ENCODE results near the gene TLL1. TPM values are rescaled to one million over a fixed set of nuclear protein-coding genes. Genes with fewer than 3 reads are reported as not detected.

The TLL1 gene
- total RNA-seq, 2 experiments from 2014 or later = 0.44 to 3.9 TPM

- H3K27ac ChIP-seq (ENCODE audit: low read depth, low read length, poor library complexity, severe bottlenecking) = no peak overlapping the region
- ChIA-PET POLR2A (interaction anchor here (0.6 kb wide), 1 partner anchor 345 kb away, joined by 3 read pairs; no protein-coding TSS in a partner anchor), CTCF (ENCODE audit: unreplicated experiment) (no interaction called here)
- no peak overlapping the region for H3K4me3 ChIP-seq (ENCODE audit: low read depth, low read length, poor library complexity, severe bottlenecking)
- no peaks in the 10 kb centered on the region for H3K9me2 ChIP-seq (ENCODE audit: insufficient read depth, low read length)
- DNase-seq (ENCODE audit: low spot score) = no peak
- no peak overlapping the region for H3K4me2 ChIP-seq (ENCODE audit: low read length)
- no peaks in the 10 kb centered on the region for H3K79me2 ChIP-seq (ENCODE audit: insufficient read depth, low read depth, low read length)
- no peaks in the 10 kb centered on the region for H4K20me1 ChIP-seq (ENCODE audit: insufficient read depth, low read length)
- H3K36me3 ChIP-seq (ENCODE audit: insufficient read depth, low read length) = no peaks in the 10 kb centered on the region
- TF ChIP-seq, protein P1, sequence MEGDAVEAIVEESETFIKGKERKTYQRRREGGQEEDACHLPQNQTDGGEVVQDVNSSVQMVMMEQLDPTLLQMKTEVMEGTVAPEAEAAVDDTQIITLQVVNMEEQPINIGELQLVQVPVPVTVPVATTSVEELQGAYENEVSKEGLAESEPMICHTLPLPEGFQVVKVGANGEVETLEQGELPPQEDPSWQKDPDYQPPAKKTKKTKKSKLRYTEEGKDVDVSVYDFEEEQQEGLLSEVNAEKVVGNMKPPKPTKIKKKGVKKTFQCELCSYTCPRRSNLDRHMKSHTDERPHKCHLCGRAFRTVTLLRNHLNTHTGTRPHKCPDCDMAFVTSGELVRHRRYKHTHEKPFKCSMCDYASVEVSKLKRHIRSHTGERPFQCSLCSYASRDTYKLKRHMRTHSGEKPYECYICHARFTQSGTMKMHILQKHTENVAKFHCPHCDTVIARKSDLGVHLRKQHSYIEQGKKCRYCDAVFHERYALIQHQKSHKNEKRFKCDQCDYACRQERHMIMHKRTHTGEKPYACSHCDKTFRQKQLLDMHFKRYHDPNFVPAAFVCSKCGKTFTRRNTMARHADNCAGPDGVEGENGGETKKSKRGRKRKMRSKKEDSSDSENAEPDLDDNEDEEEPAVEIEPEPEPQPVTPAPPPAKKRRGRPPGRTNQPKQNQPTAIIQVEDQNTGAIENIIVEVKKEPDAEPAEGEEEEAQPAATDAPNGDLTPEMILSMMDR (conservative IDR thresholded peaks at IDR 0.05; ENCODE audit: low read length) = no peak
- TF ChIP-seq EZH2phosphoT487 (IDR thresholded peaks at IDR 0.05; ENCODE audit: borderline replicate concordance, low read depth, low read length) = no peak
- H2AFZ ChIP-seq (ENCODE audit: low read length) = no peak overlapping the region
- BruUV-seq (replicated peaks) = no TSS peak
- H3K9me3 ChIP-seq (ENCODE audit: low read length) = no peaks in the 10 kb centered on the region
- intact Hi-C loops (cut with micrococcal nuclease; ENCODE audit: unreplicated experiment) = no loop called here
- H3K4me1 ChIP-seq (ENCODE audit: insufficient read depth, low read length, poor library complexity, severe bottlenecking) = no peaks in the 10 kb centered on the region
Measured at GRCh38 chr4:165972747-165973146, 99.7 kb downstream of the TLL1 start.

GRCh38 chr4:165982934-165983333 lies 109.9 kb downstream of the TLL1 start:
- Histone ChIP-seq H4K20me1 (ENCODE audit: insufficient read depth, low read length) (no peaks in the 10 kb centered on the region), H3K27ac (ENCODE audit: low read depth, low read length, poor library complexity, severe bottlenecking) (no peak overlapping the region), H3K9me2 (ENCODE audit: insufficient read depth, low read length) (no peaks in the 10 kb centered on the region), H3K4me3 (ENCODE audit: low read depth, low read length, poor library complexity, severe bottlenecking) (no peak overlapping the region), H3K4me2 (ENCODE audit: low read length) (no peak overlapping the region), H3K79me2 (ENCODE audit: insufficient read depth, low read depth, low read length) (no peaks in the 10 kb centered on the region), H3K4me1 (ENCODE audit: insufficient read depth, low read length, poor library complexity, severe bottlenecking) (no peaks in the 10 kb centered on the region), H3K9me3 (ENCODE audit: low read length) (no peaks in the 10 kb centered on the region), H2AFZ (ENCODE audit: low read length) (no peak overlapping the region), H3K36me3 (ENCODE audit: insufficient read depth, low read length) (no peaks in the 10 kb centered on the region)
- CTCF ChIA-PET (ENCODE audit: unreplicated experiment) = no interaction called here
- no peak for DNase-seq (ENCODE audit: low spot score)
- POLR2A ChIA-PET = no interaction called here
- no peak for TF ChIP-seq EZH2phosphoT487 (IDR thresholded peaks at IDR 0.05; ENCODE audit: borderline replicate concordance, low read depth, low read length)
- TF ChIP-seq, protein P1 (conservative IDR thresholded peaks at IDR 0.05; ENCODE audit: low read length) = no peak
- BruUV-seq (replicated peaks) = no TSS peak
- intact Hi-C loops (cut with micrococcal nuclease; ENCODE audit: unreplicated experiment) = no loop called here

- CTCF ChIA-PET (ENCODE audit: unreplicated experiment) = no interaction called here
- intact Hi-C loops (cut with micrococcal nuclease; ENCODE audit: unreplicated experiment) = no loop called here
- no peak for DNase-seq (ENCODE audit: low spot score)
Measured at GRCh38 chr4:165986956-165987698, 114.1 kb downstream of the TLL1 start.

More at GRCh38 chr4:165986956-165987698, 114.1 kb downstream of the TLL1 start:
- no peaks in the 10 kb centered on the region for H4K20me1 ChIP-seq (ENCODE audit: insufficient read depth, low read length)
- H3K9me2 ChIP-seq (ENCODE audit: insufficient read depth, low read length) = no peaks in the 10 kb centered on the region
- BruUV-seq (replicated peaks) = no TSS peak
- H3K4me3 ChIP-seq (ENCODE audit: low read depth, low read length, poor library complexity, severe bottlenecking) = no peak overlapping the region
- no peaks in the 10 kb centered on the region for H3K9me3 ChIP-seq (ENCODE audit: low read length)
- no peak for TF ChIP-seq EZH2phosphoT487 (IDR thresholded peaks at IDR 0.05; ENCODE audit: borderline replicate concordance, low read depth, low read length)
- TF ChIP-seq, protein P1 (conservative IDR thresholded peaks at IDR 0.05; ENCODE audit: low read length) = no peak
- H3K27ac ChIP-seq (ENCODE audit: low read depth, low read length, poor library complexity, severe bottlenecking) = no peak overlapping the region
- POLR2A ChIA-PET = no interaction called here
- no peaks in the 10 kb centered on the region for H3K79me2 ChIP-seq (ENCODE audit: insufficient read depth, low read depth, low read length)
- H3K4me2 ChIP-seq (ENCODE audit: low read length) = no peak overlapping the region
- no peaks in the 10 kb centered on the region for H3K36me3 ChIP-seq (ENCODE audit: insufficient read depth, low read length)
- H2AFZ ChIP-seq (ENCODE audit: low read length) = no peak overlapping the region
- no peaks in the 10 kb centered on the region for H3K4me1 ChIP-seq (ENCODE audit: insufficient read depth, low read length, poor library complexity, severe bottlenecking)
